Astrocyte of the cerebellum (primary cell): ENCODE measurements around the gene MAST3.

Experiments used
- DNase-seq: peaks from one replicate; pipeline ENCODE4 v3.0.0-alpha.2; 2011; ENCODE audit warnings: low read depth
- H3K4me3 ChIP-seq: 2 replicates; pipeline ENCODE4 v1.5.1; 2011; ENCODE audit warnings: mild to moderate bottlenecking, low read depth, low read length, moderate library complexity
- CTCF ChIP-seq: IDR thresholded peaks from 2 replicates; pipeline ENCODE4 v1.5.1; 2012; ENCODE audit warnings: low read length, low read depth, moderate library complexity, mild to moderate bottlenecking; ENCODE audit errors: missing control alignments
- in situ Hi-C: cut with HindIII; loops from 2 replicates; pipeline ENCODE4 v1.10.0; 2017; ENCODE audit warnings: low sequenced_read_pairs

The MAST3 gene

GRCh38 chr19:18194554-18195238, 97.1 kb downstream of the MAST3 start:
- in situ Hi-C loops: no loop called here
- DNase-seq: peak; percentile 65
- H3K4me3 ChIP-seq: peak overlapping the region; percentile 78
- no peak for TF ChIP-seq CTCF

DNA sequence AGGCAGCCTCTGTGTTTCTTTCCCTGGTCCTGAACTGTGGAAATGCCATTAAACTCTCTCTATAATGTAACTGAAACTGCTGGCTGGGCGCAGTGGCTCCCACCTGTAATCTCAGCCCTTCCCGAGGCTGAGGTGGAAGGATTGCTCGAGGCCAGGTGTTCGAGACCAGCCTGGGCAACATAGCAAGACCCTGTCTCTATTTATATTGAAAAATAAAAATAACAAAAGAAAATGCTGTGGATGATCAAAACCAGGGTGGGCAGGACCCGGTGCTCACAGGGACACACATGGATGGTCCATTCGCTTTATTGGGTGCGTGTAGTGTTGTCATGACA, 98.9 kb downstream of the MAST3 start:
- no peak for TF ChIP-seq CTCF
- in situ Hi-C loops: no loop called here
- DNase-seq: no peak
- no peak overlapping the region for H3K4me3 ChIP-seq

- no peak for TF ChIP-seq CTCF
- no peak overlapping the region for H3K4me3 ChIP-seq
- in situ Hi-C loops: no loop called here
- no peak for DNase-seq
Observed at GRCh38 chr19:18197306-18197705, 99.7 kb downstream of the MAST3 start.

GRCh38 chr19:18197941-18198340, 100.4 kb downstream of the MAST3 start:
- no peak for TF ChIP-seq CTCF
- DNase-seq: no peak
- in situ Hi-C loops: no loop called here
- no peak overlapping the region for H3K4me3 ChIP-seq

GRCh38 chr19:18198374-18198773, 100.8 kb downstream of the MAST3 start:
- no peak for DNase-seq
- no peak overlapping the region for H3K4me3 ChIP-seq
- TF ChIP-seq CTCF: no peak
- in situ Hi-C loops: no loop called here
